Endodermal cell (in vitro differentiated cells): ENCODE data around the gene PSMC4. TPM values are rescaled to one million over a fixed set of nuclear protein-coding genes. Genes with fewer than 3 reads are reported as not detected.

Experiments
- DNase-seq: peaks from one replicate; pipeline ENCODE4 v3.0.0-alpha.2; 2017
- H3K27ac ChIP-seq: 2 replicates; pipeline ENCODE4 v1.5.1; 2013; ENCODE audit warnings: mild to moderate bottlenecking, low read depth, low read length, moderate library complexity
- H3K27me3 ChIP-seq: 2 replicates; pipeline ENCODE4 v1.6.1; 2013; ENCODE audit warnings: mild to moderate bottlenecking, low read length, moderate library complexity; ENCODE audit not compliant: insufficient read depth, control insufficient read depth, poor library complexity, severe bottlenecking
- H3K36me3 ChIP-seq: 2 replicates; pipeline ENCODE4 v1.7.0; 2013; ENCODE audit warnings: mild to moderate bottlenecking, low read length, moderate library complexity; ENCODE audit not compliant: control insufficient read depth, insufficient read depth
- H3K4me1 ChIP-seq: one replicate; pipeline ENCODE4 v1.7.0; 2013; ENCODE audit warnings: low read length; ENCODE audit not compliant: control insufficient read depth, insufficient read depth
- H3K4me3 ChIP-seq: 2 replicates; pipeline ENCODE4 v1.5.1; 2013; ENCODE audit warnings: mild to moderate bottlenecking, low read length, moderate library complexity
- H3K9ac ChIP-seq: 2 replicates; pipeline ENCODE4 v1.6.1; 2013; ENCODE audit warnings: mild to moderate bottlenecking, low read length, moderate library complexity; ENCODE audit not compliant: poor library complexity, severe bottlenecking; ENCODE audit errors: extremely low read depth
- H3K9me3 ChIP-seq: 2 replicates; pipeline ENCODE4 v1.6.1; 2013; ENCODE audit warnings: mild to moderate bottlenecking, low read length, moderate library complexity; ENCODE audit not compliant: control insufficient read depth
- H3K27ac Mint-ChIP-seq: 2 replicates; pipeline ENCODE4 v1.8.0; 2020; ENCODE audit warnings: mixed read lengths
- H3K27me3 Mint-ChIP-seq: 2 replicates; pipeline ENCODE4 v1.8.0; 2021; ENCODE audit warnings: mild to moderate bottlenecking, mixed read lengths; ENCODE audit not compliant: insufficient read depth
- H3K36me3 Mint-ChIP-seq: 2 replicates; pipeline ENCODE4 v1.8.0; 2020; ENCODE audit warnings: low read depth, mixed read lengths
- H3K4me1 Mint-ChIP-seq: 2 replicates; pipeline ENCODE4 v1.8.0; 2020; ENCODE audit warnings: mixed read lengths
- H3K4me3 Mint-ChIP-seq: 2 replicates; pipeline ENCODE4 v1.8.0; 2020; ENCODE audit warnings: mild to moderate bottlenecking, moderate library complexity, mixed read lengths
- H3K9me3 Mint-ChIP-seq: 2 replicates; pipeline ENCODE4 v1.8.0; 2020; ENCODE audit warnings: mild to moderate bottlenecking, mixed read lengths
- WGBS, 2 experiments: methylation state at CpG; one replicate each; pipeline versions ENCODE4 v1.1.5 to v1.1.7; 2013; ENCODE audit warnings: missing lambda C conversion rate in 2 of 2, mixed read lengths in 1 of 2; ENCODE audit not compliant: insufficient coverage in 1 of 2, insufficient read length in 1 of 2; 5-methylcytosine and 5-hydroxymethylcytosine counted together
- total RNA-seq, 2 donors: library from RNA; stranded (reverse); fragmentation: NEBNext Ultra II Directional in 1 of 2; extraction: Animal tissue kit (Norgen Biotek cat#: 25700) in 1 of 2; gene quantifications; 2 replicates in 1 of 2; 3 replicates in 1 of 2; pipeline ENCODE4 v1.2.1, GENCODE V29; 2021
- TF ChIP-seq, protein P1 (sequence below): fragments of 200-600 bp; sonication (generic); conservative IDR thresholded peaks from 2 replicates; pipeline ENCODE4 v1.5.0; 2021; ENCODE audit warnings: antibody characterized with exemption, mild to moderate bottlenecking

Gene PSMC4
- total RNA-seq, 2 donors from 2014 or later = 88.9 to 96.9 TPM

DNA sequence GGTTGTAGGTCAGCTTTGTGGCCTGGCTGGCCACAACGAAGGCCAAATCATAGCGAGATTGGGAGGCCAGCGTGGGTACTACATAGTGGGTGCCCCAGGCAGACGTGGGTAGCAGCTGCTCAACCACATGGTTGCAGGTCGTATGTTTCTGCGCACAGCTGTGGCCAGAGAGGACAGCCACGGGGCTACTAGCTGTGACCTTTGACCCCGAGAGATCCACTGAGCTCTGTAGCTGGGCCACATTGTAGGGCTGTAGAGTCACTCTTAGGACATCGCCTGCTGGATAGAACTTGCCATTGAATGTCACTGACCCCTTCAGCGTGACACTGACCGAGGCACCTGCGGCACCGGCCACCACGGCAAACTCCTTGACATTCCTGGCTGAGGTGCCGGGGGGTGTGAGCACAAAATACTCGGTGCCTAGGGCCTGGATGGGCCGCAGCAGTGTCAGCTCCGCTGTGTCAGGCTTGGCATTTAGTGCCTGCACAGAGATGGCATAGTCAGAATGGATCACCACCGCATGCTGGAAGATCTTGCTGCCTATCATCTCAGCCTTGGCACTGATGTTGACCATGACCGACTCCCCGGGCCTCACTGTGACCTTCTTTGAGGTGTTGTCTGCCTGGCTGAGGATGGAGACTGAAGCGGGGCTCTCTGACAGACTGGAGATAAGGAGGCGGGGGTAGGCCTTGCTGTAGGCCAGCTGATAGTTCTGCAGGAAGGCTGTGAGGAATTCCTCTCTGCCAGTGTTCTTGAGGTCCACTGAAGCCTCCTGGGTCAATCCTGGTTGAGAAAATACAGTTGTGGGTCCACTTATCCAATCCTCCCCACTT lies 43.2 kb upstream of the PSMC4 start:
- Histone ChIP-seq H3K27ac (no peak overlapping the region), H3K36me3 (no peaks in the 10 kb centered on the region), H3K9ac (no peak overlapping the region), H3K4me3 (no peak overlapping the region), H3K4me1 (no peaks in the 10 kb centered on the region), H3K27me3 (no peaks in the 10 kb centered on the region), H3K9me3 (no peaks in the 10 kb centered on the region)
- Mint-ChIP-seq H3K27ac (no peak overlapping the region), H3K9me3 (no peaks in the 10 kb centered on the region), H3K27me3 (no peaks in the 10 kb centered on the region), H3K4me3 (no peak overlapping the region), H3K36me3 (no peaks in the 10 kb centered on the region), H3K4me1 (no peaks in the 10 kb centered on the region)
- 92 to 98% methylated on average over 14 to 23 of the region's 23 CpGs for WGBS, 2 experiments
- no peak for DNase-seq
- TF ChIP-seq, protein P1, sequence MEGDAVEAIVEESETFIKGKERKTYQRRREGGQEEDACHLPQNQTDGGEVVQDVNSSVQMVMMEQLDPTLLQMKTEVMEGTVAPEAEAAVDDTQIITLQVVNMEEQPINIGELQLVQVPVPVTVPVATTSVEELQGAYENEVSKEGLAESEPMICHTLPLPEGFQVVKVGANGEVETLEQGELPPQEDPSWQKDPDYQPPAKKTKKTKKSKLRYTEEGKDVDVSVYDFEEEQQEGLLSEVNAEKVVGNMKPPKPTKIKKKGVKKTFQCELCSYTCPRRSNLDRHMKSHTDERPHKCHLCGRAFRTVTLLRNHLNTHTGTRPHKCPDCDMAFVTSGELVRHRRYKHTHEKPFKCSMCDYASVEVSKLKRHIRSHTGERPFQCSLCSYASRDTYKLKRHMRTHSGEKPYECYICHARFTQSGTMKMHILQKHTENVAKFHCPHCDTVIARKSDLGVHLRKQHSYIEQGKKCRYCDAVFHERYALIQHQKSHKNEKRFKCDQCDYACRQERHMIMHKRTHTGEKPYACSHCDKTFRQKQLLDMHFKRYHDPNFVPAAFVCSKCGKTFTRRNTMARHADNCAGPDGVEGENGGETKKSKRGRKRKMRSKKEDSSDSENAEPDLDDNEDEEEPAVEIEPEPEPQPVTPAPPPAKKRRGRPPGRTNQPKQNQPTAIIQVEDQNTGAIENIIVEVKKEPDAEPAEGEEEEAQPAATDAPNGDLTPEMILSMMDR = no peak

DNA sequence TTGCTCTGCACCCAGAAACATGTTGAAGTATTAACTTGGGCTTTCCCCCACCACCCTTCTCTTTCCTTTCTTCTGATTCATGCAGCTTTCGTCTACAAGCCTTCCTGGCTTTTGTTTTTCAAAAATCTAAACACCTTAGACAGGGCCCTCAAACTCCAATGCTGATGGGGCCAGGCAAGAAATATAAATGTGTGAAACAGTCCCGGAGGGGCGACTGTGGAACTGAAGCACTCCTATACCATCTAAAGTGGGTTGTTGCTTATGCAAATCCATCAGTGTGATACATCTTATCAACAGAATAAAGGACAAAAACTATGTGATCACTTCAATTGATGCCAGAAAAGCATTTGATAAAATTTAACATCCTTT lies 42.6 kb upstream of the PSMC4 start:
- no peak for DNase-seq
- Histone ChIP-seq H3K36me3 (no peaks in the 10 kb centered on the region), H3K4me1 (no peaks in the 10 kb centered on the region), H3K27ac (no peak overlapping the region), H3K9ac (no peak overlapping the region), H3K9me3 (no peaks in the 10 kb centered on the region), H3K4me3 (no peak overlapping the region), H3K27me3 (no peaks in the 10 kb centered on the region)
- TF ChIP-seq, protein P1 = no peak
- Mint-ChIP-seq H3K36me3 (no peaks in the 10 kb centered on the region), H3K4me3 (no peak overlapping the region), H3K27me3 (no peaks in the 10 kb centered on the region), H3K9me3 (no peaks in the 10 kb centered on the region), H3K4me1 (no peaks in the 10 kb centered on the region), H3K27ac (no peak overlapping the region)
- WGBS, 2 experiments = 78 to 88% methylated on average over 3 of the region's 3 CpGs

GRCh38 chr19:39929750-39930149 lies 41.2 kb upstream of the PSMC4 start:
- no peaks in the 10 kb centered on the region for H3K4me1 ChIP-seq
- Mint-ChIP-seq H3K27ac (no peak overlapping the region), H3K36me3 (no peaks in the 10 kb centered on the region), H3K27me3 (no peaks in the 10 kb centered on the region), H3K4me1 (no peaks in the 10 kb centered on the region), H3K4me3 (no peak overlapping the region), H3K9me3 (no peaks in the 10 kb centered on the region)
- no peak overlapping the region for H3K9ac ChIP-seq
- WGBS, 2 experiments = 81 to 100% methylated on average over 1 to 2 of the region's 3 CpGs
- H3K36me3 ChIP-seq = no peaks in the 10 kb centered on the region
- H3K27me3 ChIP-seq = no peaks in the 10 kb centered on the region
- H3K27ac ChIP-seq = no peak overlapping the region
- TF ChIP-seq, protein P1 = no peak
- no peak overlapping the region for H3K4me3 ChIP-seq
- H3K9me3 ChIP-seq = no peaks in the 10 kb centered on the region
- no peak for DNase-seq
